Gastrocnemius medialis (tissue), 4 donors: Measurements from ENCODE around the gene SCTR.

Source experiments
- POLR2A ChIP-seq, 2 donors: fragments of 450-650 bp; IDR thresholded peaks; one replicate each; pipeline ENCODE4 v1.6.1; 2017; ENCODE audit warnings: antibody characterized with exemption in 2 of 2, mild to moderate bottlenecking in 2 of 2, moderate library complexity in 2 of 2
- TF ChIP-seq, protein P1 (sequence below), 5 experiments: fragments of 450-650 bp in 3 of 5; fragments of 200-600 bp in 2 of 5; sonication (generic) in 2 of 5; IDR thresholded peaks in 4 of 5; conservative IDR thresholded peaks in 1 of 5; 1 replicate in 4 of 5; 2 replicates in 1 of 5; pipeline ENCODE4 v1.5.1; 2016 to 2019; ENCODE audit warnings: antibody characterized with exemption in 5 of 5, mild to moderate bottlenecking in 3 of 5, moderate library complexity in 3 of 5

DNA sequence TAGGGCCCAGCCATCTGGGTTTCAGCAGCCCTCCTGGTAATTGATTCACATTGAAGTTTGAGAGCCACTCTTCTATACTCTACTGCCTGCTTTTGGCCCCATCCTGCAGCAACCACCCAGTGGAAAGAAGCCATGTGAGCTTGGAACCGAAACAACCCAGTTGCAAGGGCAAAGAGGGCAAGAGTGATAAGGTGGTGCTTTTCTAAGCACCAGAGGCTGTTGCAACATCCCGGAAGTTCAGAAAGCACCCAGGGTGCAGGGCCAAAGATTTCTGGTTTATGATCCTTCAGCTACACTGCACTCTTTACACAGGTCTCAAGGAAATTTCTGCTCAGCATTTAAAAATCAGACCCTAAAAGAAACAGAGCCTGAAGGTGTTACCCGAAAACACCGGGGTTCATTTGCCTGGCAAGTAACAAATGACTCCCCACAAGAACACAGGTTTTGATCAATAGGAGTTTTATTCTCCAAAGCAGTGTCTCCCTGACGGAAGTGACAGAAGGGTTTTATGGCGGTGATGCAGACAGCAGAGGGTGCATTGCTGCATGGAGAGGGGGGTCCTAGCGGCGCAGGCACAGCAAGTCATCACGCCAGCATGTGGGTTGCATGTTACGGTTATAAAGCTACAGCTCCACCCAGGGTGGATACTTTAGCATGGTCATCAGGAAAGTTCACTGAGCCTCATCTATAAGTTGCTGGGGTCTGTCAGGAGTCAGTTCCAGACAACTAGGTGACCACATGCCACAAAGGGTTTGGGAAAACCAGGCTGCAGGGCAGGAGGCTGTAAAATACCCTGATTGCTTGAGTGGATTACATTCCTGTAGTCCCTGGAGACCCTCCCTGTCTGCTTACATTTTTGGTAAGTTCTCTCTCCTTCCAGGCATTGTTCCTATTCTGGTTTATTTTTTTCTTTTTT, 121.4 kb downstream of the SCTR start:
- TF ChIP-seq, protein P1, sequence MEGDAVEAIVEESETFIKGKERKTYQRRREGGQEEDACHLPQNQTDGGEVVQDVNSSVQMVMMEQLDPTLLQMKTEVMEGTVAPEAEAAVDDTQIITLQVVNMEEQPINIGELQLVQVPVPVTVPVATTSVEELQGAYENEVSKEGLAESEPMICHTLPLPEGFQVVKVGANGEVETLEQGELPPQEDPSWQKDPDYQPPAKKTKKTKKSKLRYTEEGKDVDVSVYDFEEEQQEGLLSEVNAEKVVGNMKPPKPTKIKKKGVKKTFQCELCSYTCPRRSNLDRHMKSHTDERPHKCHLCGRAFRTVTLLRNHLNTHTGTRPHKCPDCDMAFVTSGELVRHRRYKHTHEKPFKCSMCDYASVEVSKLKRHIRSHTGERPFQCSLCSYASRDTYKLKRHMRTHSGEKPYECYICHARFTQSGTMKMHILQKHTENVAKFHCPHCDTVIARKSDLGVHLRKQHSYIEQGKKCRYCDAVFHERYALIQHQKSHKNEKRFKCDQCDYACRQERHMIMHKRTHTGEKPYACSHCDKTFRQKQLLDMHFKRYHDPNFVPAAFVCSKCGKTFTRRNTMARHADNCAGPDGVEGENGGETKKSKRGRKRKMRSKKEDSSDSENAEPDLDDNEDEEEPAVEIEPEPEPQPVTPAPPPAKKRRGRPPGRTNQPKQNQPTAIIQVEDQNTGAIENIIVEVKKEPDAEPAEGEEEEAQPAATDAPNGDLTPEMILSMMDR (IDR thresholded peaks at IDR 0.05 in 4 of 5, conservative IDR thresholded peaks at IDR 0.05 in 1 of 5) = no peak
- no peak for TF ChIP-seq POLR2A (IDR thresholded peaks at IDR 0.05)
